HCT116 (cell line): ENCODE measurements around the gene FLOT1.

Experiments used
- EZH2phosphoT487 ChIP-seq: fragments of 200-600 bp; IDR thresholded peaks from 2 replicates; pipeline ENCODE4 v1.6.1; 2018; ENCODE audit warnings: antibody characterized with exemption, borderline replicate concordance
- RAD21 ChIP-seq: IDR thresholded peaks from 2 replicates; pipeline ENCODE4 v1.6.1; 2012; ENCODE audit warnings: low read depth, mild to moderate bottlenecking
- SIN3A ChIP-seq: IDR thresholded peaks from 2 replicates; pipeline ENCODE4 v1.6.1; 2012; ENCODE audit warnings: low read depth
- YY1 ChIP-seq: IDR thresholded peaks from 2 replicates; pipeline ENCODE4 v1.6.1; 2011; ENCODE audit warnings: low read length, low read depth, moderate library complexity, mild to moderate bottlenecking; ENCODE audit not compliant: insufficient replicate concordance; ENCODE audit errors: extremely low read depth
- TF ChIP-seq, protein P1 (sequence below), 3 experiments: fragments of 200-600 bp in 1 of 3; sonication (generic) in 1 of 3; IDR thresholded peaks in 2 of 3; conservative IDR thresholded peaks in 1 of 3; 2 replicates each; pipeline ENCODE4 v1.5.1; 2012 to 2017; ENCODE audit warnings: low read depth in 2 of 3, low read length in 2 of 3, antibody characterized with exemption in 1 of 3, borderline replicate concordance in 1 of 3, control low read depth in 1 of 3, mild to moderate bottlenecking in 1 of 3, mixed read lengths in 1 of 3, mixed run types in 1 of 3, moderate library complexity in 1 of 3; ENCODE audit not compliant: insufficient read depth in 1 of 3

DNA sequence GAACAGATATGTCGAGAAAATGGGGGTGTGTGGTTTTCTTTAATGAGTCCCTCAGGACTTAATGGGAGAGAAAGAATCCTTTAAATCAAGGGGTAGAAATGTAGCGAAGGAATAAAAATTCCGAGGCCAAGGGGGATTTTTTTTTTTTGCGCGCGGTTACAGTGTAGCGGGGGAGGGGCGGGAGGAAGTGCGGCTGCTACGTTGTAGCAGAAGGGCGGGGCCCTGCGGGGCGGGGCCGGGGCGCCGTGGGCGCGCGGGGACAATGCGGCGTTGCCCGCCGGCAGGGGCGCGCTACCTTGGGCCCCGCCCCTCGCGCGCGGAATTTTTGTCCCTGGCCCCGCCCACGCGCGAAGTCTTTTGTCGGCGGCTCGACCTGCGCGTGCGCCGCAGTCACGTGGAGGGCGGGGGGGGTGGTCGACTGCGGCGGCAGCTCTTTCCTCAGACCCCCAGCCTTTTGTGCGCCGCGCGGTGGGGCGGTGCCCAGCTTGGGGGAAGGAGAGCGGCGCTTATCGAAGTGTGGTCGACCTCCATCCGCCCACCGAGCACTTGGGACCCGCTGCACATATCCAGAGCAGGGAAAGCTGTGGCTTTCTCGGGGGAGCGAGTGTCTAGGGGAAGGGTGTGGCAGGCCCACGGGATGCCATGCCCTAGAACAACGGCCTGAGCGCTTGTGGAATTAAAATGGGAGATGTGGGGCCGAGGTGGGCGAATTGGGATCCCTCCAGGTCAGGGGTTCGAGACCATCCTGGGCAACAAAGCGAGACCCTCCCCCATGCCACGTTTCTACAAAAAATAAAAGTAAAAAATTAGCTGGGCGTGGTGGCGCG is 21.1 kb downstream of the FLOT1 start:
- TF ChIP-seq, protein P1, sequence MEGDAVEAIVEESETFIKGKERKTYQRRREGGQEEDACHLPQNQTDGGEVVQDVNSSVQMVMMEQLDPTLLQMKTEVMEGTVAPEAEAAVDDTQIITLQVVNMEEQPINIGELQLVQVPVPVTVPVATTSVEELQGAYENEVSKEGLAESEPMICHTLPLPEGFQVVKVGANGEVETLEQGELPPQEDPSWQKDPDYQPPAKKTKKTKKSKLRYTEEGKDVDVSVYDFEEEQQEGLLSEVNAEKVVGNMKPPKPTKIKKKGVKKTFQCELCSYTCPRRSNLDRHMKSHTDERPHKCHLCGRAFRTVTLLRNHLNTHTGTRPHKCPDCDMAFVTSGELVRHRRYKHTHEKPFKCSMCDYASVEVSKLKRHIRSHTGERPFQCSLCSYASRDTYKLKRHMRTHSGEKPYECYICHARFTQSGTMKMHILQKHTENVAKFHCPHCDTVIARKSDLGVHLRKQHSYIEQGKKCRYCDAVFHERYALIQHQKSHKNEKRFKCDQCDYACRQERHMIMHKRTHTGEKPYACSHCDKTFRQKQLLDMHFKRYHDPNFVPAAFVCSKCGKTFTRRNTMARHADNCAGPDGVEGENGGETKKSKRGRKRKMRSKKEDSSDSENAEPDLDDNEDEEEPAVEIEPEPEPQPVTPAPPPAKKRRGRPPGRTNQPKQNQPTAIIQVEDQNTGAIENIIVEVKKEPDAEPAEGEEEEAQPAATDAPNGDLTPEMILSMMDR (IDR thresholded peaks at IDR 0.05 in 2 of 3, conservative IDR thresholded peaks at IDR 0.05 in 1 of 3; ENCODE audit: borderline replicate concordance in 1 of 3, insufficient read depth in 1 of 3, low read depth in 2 of 3, low read length in 2 of 3) = peak in 1 of 3 experiments; percentile 30; a peak in 1 of 6 replicates
- no peak for TF ChIP-seq EZH2phosphoT487
- no peak for TF ChIP-seq SIN3A
- no peak for TF ChIP-seq YY1
- TF ChIP-seq RAD21 = no peak
